Activated T-cell treated with anti-CD3 and anti-CD28 coated beads, Interleukin-2, amount 50 U/mL, for 48 hours (primary cell): ENCODE measurements around the gene ERBB4.
"Not testable (repeated sequence)": the region's sequence is repeated elsewhere in the genome, so short reads cannot be mapped to it uniquely, and the experiment has no call there.

Experiments
- DNase-seq, 2 experiments: peaks; one replicate each; pipeline ENCODE4 v3.0.0-alpha.2; 2020

The ERBB4 gene

GRCh38 chr2:212193803-212194202 lies 344.8 kb downstream of the ERBB4 start:
- no peak for DNase-seq

GRCh38 chr2:212193056-212193455 lies 345.5 kb downstream of the ERBB4 start:
- DNase-seq: no peak

- DNase-seq: not testable (repeated sequence)
These were observed 347.2 kb downstream of the ERBB4 start for GRCh38 chr2:212191438-212191837.

GRCh38 chr2:212186166-212186565 lies 352.4 kb downstream of the ERBB4 start:
- DNase-seq: no peak

GRCh38 chr2:212181646-212182045 lies 357.0 kb downstream of the ERBB4 start:
- DNase-seq: no peak

- DNase-seq: no peak
These were observed 358.1 kb downstream of the ERBB4 start for GRCh38 chr2:212180408-212181083.

- DNase-seq: no peak
These were observed 360.9 kb downstream of the ERBB4 start for GRCh38 chr2:212177724-212178123.

GRCh38 chr2:212176151-212176550 lies 362.5 kb downstream of the ERBB4 start:
- DNase-seq: no peak

GRCh38 chr2:212173756-212174510 lies 364.7 kb downstream of the ERBB4 start:
- DNase-seq: no peak

- no peak for DNase-seq
These were observed 365.3 kb downstream of the ERBB4 start for GRCh38 chr2:212173331-212173730.

- no peak for DNase-seq
These were observed 368.2 kb downstream of the ERBB4 start for GRCh38 chr2:212170382-212170781.

GRCh38 chr2:212158081-212158480 lies 380.5 kb downstream of the ERBB4 start:
- no peak for DNase-seq

GRCh38 chr2:212157012-212157411 lies 381.6 kb downstream of the ERBB4 start:
- no peak for DNase-seq

GRCh38 chr2:212156088-212156487 lies 382.5 kb downstream of the ERBB4 start:
- DNase-seq: no peak

- no peak for DNase-seq
These were observed 384.1 kb downstream of the ERBB4 start for GRCh38 chr2:212154477-212154878.

GRCh38 chr2:212153923-212154322 lies 384.7 kb downstream of the ERBB4 start:
- no peak for DNase-seq

GRCh38 chr2:212147921-212148513 lies 390.6 kb downstream of the ERBB4 start:
- DNase-seq: no peak

GRCh38 chr2:212146416-212146815 lies 392.2 kb downstream of the ERBB4 start:
- DNase-seq: no peak

GRCh38 chr2:212145121-212145520 lies 393.5 kb downstream of the ERBB4 start:
- no peak for DNase-seq

GRCh38 chr2:212142631-212143030 lies 396.0 kb downstream of the ERBB4 start:
- DNase-seq: no peak

GRCh38 chr2:212141499-212141898 lies 397.1 kb downstream of the ERBB4 start:
- no peak for DNase-seq

- no peak for DNase-seq
These were observed 402.3 kb downstream of the ERBB4 start for GRCh38 chr2:212136216-212136795.

- no peak for DNase-seq
These were observed 402.9 kb downstream of the ERBB4 start for GRCh38 chr2:212135739-212136138.

- DNase-seq: no peak
These were observed 405.3 kb downstream of the ERBB4 start for GRCh38 chr2:212133337-212133736.
